ENCODE measurements around the gene MAT2B. TPM values are rescaled to one million over a fixed set of nuclear protein-coding genes. Genes with fewer than 3 reads are reported as not detected.

The MAT2B gene
- total RNA-seq, 1 donor from 2014 or later = 69.2 TPM

- no peak overlapping the region for H3K27ac ChIP-seq (replicated peaks)
- H3K4me3 ChIP-seq = no peak overlapping the region
- H3K36me3 ChIP-seq = no peaks in the 10 kb centered on the region
- H3K27me3 ChIP-seq (ENCODE audit: low read depth) = peaks cover 5% of the 10 kb centered on the region
- intact Hi-C loops (cut with micrococcal nuclease) = no loop called here
- H3K4me1 ChIP-seq = no peaks in the 10 kb centered on the region
- no peak for TF ChIP-seq CTCF (IDR thresholded peaks at IDR 0.05; ENCODE audit: borderline replicate concordance)
- no peak for DNase-seq
- no peaks in the 10 kb centered on the region for H3K9me3 ChIP-seq (replicated peaks)
Observed at GRCh38 chr5:163542771-163543170, 37.4 kb downstream of the MAT2B start.

GRCh38 chr5:163544041-163544440 lies 38.6 kb downstream of the MAT2B start:
- no peak for TF ChIP-seq CTCF (IDR thresholded peaks at IDR 0.05; ENCODE audit: borderline replicate concordance)
- Histone ChIP-seq H3K36me3 (no peaks in the 10 kb centered on the region), H3K27ac (replicated peaks) (no peak overlapping the region), H3K4me3 (no peak overlapping the region), H3K4me1 (no peaks in the 10 kb centered on the region), H3K27me3 (ENCODE audit: low read depth) (peaks cover 5% of the 10 kb centered on the region), H3K9me3 (replicated peaks) (no peaks in the 10 kb centered on the region)
- intact Hi-C loops (cut with micrococcal nuclease) = no loop called here
- no peak for DNase-seq

- TF ChIP-seq CTCF (IDR thresholded peaks at IDR 0.05; ENCODE audit: borderline replicate concordance) = no peak
- no peak overlapping the region for H3K27ac ChIP-seq (replicated peaks)
- no peaks in the 10 kb centered on the region for H3K4me1 ChIP-seq
- peaks cover 5% of the 10 kb centered on the region for H3K27me3 ChIP-seq (ENCODE audit: low read depth)
- no peak for DNase-seq
- H3K9me3 ChIP-seq (replicated peaks) = no peaks in the 10 kb centered on the region
- no peaks in the 10 kb centered on the region for H3K36me3 ChIP-seq
- intact Hi-C loops (cut with micrococcal nuclease) = no loop called here
- no peak overlapping the region for H3K4me3 ChIP-seq
Observed at GRCh38 chr5:163544836-163545235, 39.4 kb downstream of the MAT2B start.

DNA sequence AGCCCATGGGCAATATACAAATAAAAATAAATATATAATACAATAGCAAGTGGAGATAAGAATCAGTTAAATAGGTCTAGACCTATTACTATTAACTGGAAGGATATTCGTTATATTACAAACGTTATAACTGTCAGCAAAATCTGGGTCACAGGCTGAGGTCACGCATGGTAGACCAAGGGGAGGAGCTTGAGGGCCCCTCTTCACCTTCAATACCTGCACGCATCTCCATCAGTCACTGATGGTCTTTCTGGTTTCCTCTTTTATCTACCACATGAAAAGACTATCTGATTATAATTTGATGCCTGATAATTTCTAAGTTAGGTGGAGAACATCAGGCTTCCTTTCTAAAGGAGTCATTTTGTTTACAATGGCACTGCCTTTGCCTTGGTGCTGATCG lies 43.2 kb downstream of the MAT2B start:
- Histone ChIP-seq H3K27me3 (ENCODE audit: low read depth) (no peaks in the 10 kb centered on the region), H3K9me3 (replicated peaks) (no peaks in the 10 kb centered on the region), H3K36me3 (no peaks in the 10 kb centered on the region), H3K4me3 (no peak overlapping the region), H3K27ac (replicated peaks) (no peak overlapping the region), H3K4me1 (no peaks in the 10 kb centered on the region)
- DNase-seq = no peak
- TF ChIP-seq CTCF (IDR thresholded peaks at IDR 0.05; ENCODE audit: borderline replicate concordance) = no peak
- intact Hi-C loops (cut with micrococcal nuclease) = no loop called here

DNA sequence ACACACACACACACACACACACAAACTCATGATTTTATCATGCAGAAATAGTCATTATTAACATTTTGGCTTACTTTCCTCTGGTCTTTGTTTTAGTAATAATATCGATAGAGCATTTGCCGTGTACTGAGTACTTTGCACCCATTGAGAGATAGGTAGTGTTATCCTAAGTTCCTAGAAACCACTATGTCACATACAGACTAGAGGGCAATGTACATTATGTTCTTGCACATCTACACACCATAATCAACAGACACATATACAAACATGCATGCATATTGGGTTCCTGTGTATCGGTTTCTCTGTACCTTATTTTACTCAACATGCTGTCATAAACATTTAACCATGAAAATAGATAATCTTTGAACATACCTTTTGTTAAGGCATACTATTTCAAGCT lies 45.7 kb downstream of the MAT2B start:
- DNase-seq = no peak
- no peak overlapping the region for H3K27ac ChIP-seq (replicated peaks)
- H3K4me1 ChIP-seq = no peaks in the 10 kb centered on the region
- peaks cover 7% of the 10 kb centered on the region for H3K27me3 ChIP-seq (ENCODE audit: low read depth)
- H3K36me3 ChIP-seq = no peaks in the 10 kb centered on the region
- H3K9me3 ChIP-seq (replicated peaks) = no peaks in the 10 kb centered on the region
- TF ChIP-seq CTCF (IDR thresholded peaks at IDR 0.05; ENCODE audit: borderline replicate concordance) = no peak
- intact Hi-C loops (cut with micrococcal nuclease) = no loop called here
- no peak overlapping the region for H3K4me3 ChIP-seq

DNA sequence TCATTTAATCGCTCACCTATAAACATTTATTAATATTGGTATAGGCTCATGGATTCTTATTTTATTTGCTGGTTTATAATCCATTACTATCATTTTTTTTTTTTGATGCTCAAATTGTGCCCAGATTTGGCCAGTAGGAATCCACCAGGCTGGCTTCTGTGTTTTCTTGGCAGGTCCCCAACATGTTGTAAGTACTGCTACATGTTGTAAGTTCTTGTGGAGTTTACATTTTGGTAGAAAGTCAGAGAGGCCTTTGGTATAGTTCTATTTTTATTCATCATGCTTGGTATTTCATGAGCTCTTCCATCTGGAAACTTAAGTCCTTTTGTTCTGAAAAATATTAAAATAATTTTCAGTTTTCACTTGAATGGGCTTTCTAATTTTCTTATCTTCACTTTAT lies 47.1 kb downstream of the MAT2B start:
- H3K4me1 ChIP-seq = no peaks in the 10 kb centered on the region
- H3K9me3 ChIP-seq (replicated peaks) = peaks cover 4% of the 10 kb centered on the region
- no peaks in the 10 kb centered on the region for H3K36me3 ChIP-seq
- H3K27me3 ChIP-seq (ENCODE audit: low read depth) = peaks cover 7% of the 10 kb centered on the region
- no peak for DNase-seq
- H3K4me3 ChIP-seq = no peak overlapping the region
- TF ChIP-seq CTCF (IDR thresholded peaks at IDR 0.05; ENCODE audit: borderline replicate concordance) = no peak
- H3K27ac ChIP-seq (replicated peaks) = no peak overlapping the region
- intact Hi-C loops (cut with micrococcal nuclease) = no loop called here
